H1 (cell line): ENCODE data around the gene CASS4. TPM values are rescaled to one million over a fixed set of nuclear protein-coding genes. Genes with fewer than 3 reads are reported as not detected.

Source experiments
- CTCF ChIA-PET: fragments of 300-600 bp; sonication (Branson Sonifier 250); formaldehyde crosslinking; loops from one replicate; lab custom pipeline; 2021; ENCODE audit not compliant: partially characterized antibody; lab: Charles Lee
- POLR2A ChIA-PET: fragments of 300-600 bp; sonication (Branson Sonifier 250); formaldehyde crosslinking; loops from one replicate; lab custom pipeline; 2021; ENCODE audit warnings: inconsistent platforms; ENCODE audit not compliant: partially characterized antibody; lab: Charles Lee
- DNase-seq, 2 experiments: peaks; one replicate each; pipeline versions ENCODE4 v3.0.0 to v3.0.0-alpha.2; 2010 to 2022; ENCODE audit warnings: low spot score in 2 of 2, low read depth in 1 of 2, mixed read lengths in 1 of 2
- FAIRE-seq: peaks from 2 replicates; lab custom pipeline; 2011; peaks lifted over from hg19 to GRCh38; lab: Jason Lieb, UNC
- H2AFZ ChIP-seq: 2 replicates; pipeline ENCODE4 v1.8.1; 2012; ENCODE audit warnings: low read length, inconsistent platforms
- H2AK5ac ChIP-seq: 2 replicates; pipeline ENCODE4 v1.6.1; 2013; ENCODE audit warnings: low read depth, low read length
- H2BK120ac ChIP-seq: replicated peaks from 2 replicates; pipeline ENCODE3; 2013; ENCODE audit warnings: low read depth, low read length, inconsistent platforms
- H2BK12ac ChIP-seq: 2 replicates; pipeline ENCODE4 v1.6.1; 2013; ENCODE audit warnings: low read depth, low read length
- H2BK15ac ChIP-seq: 2 replicates; pipeline ENCODE4 v1.6.1; 2013; ENCODE audit warnings: low read length
- H2BK20ac ChIP-seq: 2 replicates; pipeline ENCODE4 v1.6.1; 2013; ENCODE audit warnings: low read length
- H2BK5ac ChIP-seq: 2 replicates; pipeline ENCODE4 v1.6.1; 2013; ENCODE audit warnings: low read depth, low read length
- H3K14ac ChIP-seq: 2 replicates; pipeline ENCODE4 v1.6.1; 2013; ENCODE audit warnings: inconsistent platforms; ENCODE audit not compliant: insufficient read length
- H3K18ac ChIP-seq: 2 replicates; pipeline ENCODE4 v1.6.1; 2013; ENCODE audit warnings: low read length; ENCODE audit errors: extremely low read depth
- H3K23ac ChIP-seq: 2 replicates; pipeline ENCODE4 v1.6.1; 2013; ENCODE audit warnings: inconsistent platforms; ENCODE audit not compliant: insufficient read length
- H3K23me2 ChIP-seq: 2 replicates; pipeline ENCODE4 v1.6.1; 2013; ENCODE audit warnings: low read depth, low read length
- H3K27ac ChIP-seq: 2 replicates; pipeline ENCODE4 v1.6.1; 2011; ENCODE audit warnings: low read depth, low read length, inconsistent platforms
- H3K27me3 ChIP-seq, 4 experiments: replicated peaks in 1 of 4; 1 replicate in 1 of 4; 2 replicates in 3 of 4; pipeline versions ENCODE4 v1.6.1 to v1.8.1; 2011 to 2013; ENCODE audit warnings: low read length in 3 of 4, mild to moderate bottlenecking in 3 of 4, inconsistent platforms in 2 of 4, mixed read lengths in 2 of 4, moderate library complexity in 1 of 4; ENCODE audit not compliant: control insufficient read depth in 3 of 4, insufficient read depth in 3 of 4; ENCODE audit errors: extremely low read depth in 1 of 4
- H3K36me3 ChIP-seq, 4 experiments: 2 replicates each; pipeline versions ENCODE4 v1.6.1 to v1.8.1; 2011 to 2013; ENCODE audit warnings: mild to moderate bottlenecking in 4 of 4, low read length in 3 of 4, moderate library complexity in 2 of 4, control low read depth in 1 of 4, inconsistent platforms in 1 of 4; ENCODE audit not compliant: insufficient read depth in 4 of 4, control insufficient read depth in 2 of 4
- H3K4ac ChIP-seq: replicated peaks from 2 replicates; pipeline ENCODE3; 2013; ENCODE audit warnings: low read length, low read depth, mixed read lengths, inconsistent platforms; ENCODE audit not compliant: insufficient read length
- H3K4me1 ChIP-seq, 4 experiments: replicated peaks in 1 of 4; 1 replicate in 1 of 4; 2 replicates in 3 of 4; pipeline versions ENCODE4 v1.6.1 to v1.8.1; 2011 to 2013; ENCODE audit warnings: low read length in 3 of 4, inconsistent platforms in 2 of 4, mixed read lengths in 1 of 4; ENCODE audit not compliant: insufficient read depth in 4 of 4, control insufficient read depth in 3 of 4
- H3K4me2 ChIP-seq, 2 experiments: 2 replicates each; pipeline versions ENCODE4 v1.6.1 to v1.8.1; 2011 to 2013; ENCODE audit warnings: low read depth in 2 of 2, low read length in 2 of 2, control low read depth in 1 of 2, inconsistent platforms in 1 of 2, mild to moderate bottlenecking in 1 of 2; ENCODE audit not compliant: insufficient read depth in 1 of 2
- H3K4me3 ChIP-seq, 4 experiments: fragments of 200-600, 300-600 bp in 1 of 4; sonication (generic), shearing (Covaris generic), sonication (Bioruptor Twin) in 1 of 4; 2 replicates each; pipeline versions ENCODE4 v1.5.1 to v1.8.1; 2011 to 2016; ENCODE audit warnings: low read length in 4 of 4, low read depth in 3 of 4, control low read depth in 2 of 4, inconsistent platforms in 2 of 4, mild to moderate bottlenecking in 2 of 4, mixed read lengths in 1 of 4, moderate library complexity in 1 of 4; ENCODE audit not compliant: insufficient read depth in 2 of 4; ENCODE audit errors: extremely low read depth in 1 of 4
- H3K56ac ChIP-seq: replicated peaks from 2 replicates; pipeline ENCODE3; 2013; ENCODE audit warnings: low read depth, mild to moderate bottlenecking, mixed read lengths, low read length, inconsistent platforms; ENCODE audit not compliant: insufficient read length
- H3K79me1 ChIP-seq: 2 replicates; pipeline ENCODE4 v1.6.1; 2013; ENCODE audit warnings: low read depth, low read length, control low read depth
- H3K79me2 ChIP-seq, 2 experiments: 2 replicates each; pipeline versions ENCODE4 v1.6.1 to v1.8.1; 2012 to 2013; ENCODE audit warnings: low read length in 2 of 2, mild to moderate bottlenecking in 2 of 2, inconsistent platforms in 1 of 2; ENCODE audit not compliant: insufficient read depth in 2 of 2, control insufficient read depth in 1 of 2
- H3K9ac ChIP-seq, 4 experiments: replicated peaks in 1 of 4; 1 replicate in 1 of 4; 2 replicates in 3 of 4; pipeline versions ENCODE4 v1.6.1 to v1.8.1; 2011 to 2013; ENCODE audit warnings: low read depth in 3 of 4, low read length in 3 of 4, control low read depth in 2 of 4, mild to moderate bottlenecking in 2 of 4, moderate library complexity in 2 of 4, inconsistent platforms in 1 of 4; ENCODE audit errors: extremely low read depth in 1 of 4
- H3K9me3 ChIP-seq, 2 experiments: 2 replicates each; pipeline versions ENCODE4 v1.6.1 to v1.8.1; 2012 to 2013; ENCODE audit warnings: mild to moderate bottlenecking in 2 of 2, moderate library complexity in 2 of 2, control low read depth in 1 of 2, inconsistent platforms in 1 of 2, low read depth in 1 of 2, low read length in 1 of 2, mixed read lengths in 1 of 2; ENCODE audit not compliant: insufficient read depth in 2 of 2
- H4K20me1 ChIP-seq, 2 experiments: replicated peaks in 1 of 2; 2 replicates each; pipeline versions ENCODE3 to v1.8.1; 2011 to 2013; ENCODE audit warnings: inconsistent platforms in 2 of 2, low read length in 2 of 2, mild to moderate bottlenecking in 1 of 2; ENCODE audit not compliant: insufficient read depth in 2 of 2, control insufficient read depth in 1 of 2
- H4K5ac ChIP-seq: 2 replicates; pipeline ENCODE4 v1.6.1; 2013; ENCODE audit warnings: low read length, low read depth, mixed read lengths, inconsistent platforms; ENCODE audit not compliant: insufficient read length
- H4K8ac ChIP-seq: 2 replicates; pipeline ENCODE4 v1.8.0; 2013; ENCODE audit warnings: mild to moderate bottlenecking, moderate library complexity, low read length, inconsistent platforms; ENCODE audit not compliant: insufficient read depth; ENCODE audit errors: extremely low read depth
- H4K91ac ChIP-seq: replicated peaks from 2 replicates; pipeline ENCODE3; 2013; ENCODE audit warnings: low read length, mixed read lengths, inconsistent platforms; ENCODE audit not compliant: insufficient read length
- ASH2L ChIP-seq: fragments of 200-600, 300-600 bp; sonication (generic); IDR thresholded peaks from one replicate; pipeline ENCODE4 v1.7.1; 2017; ENCODE audit warnings: low read length
- BCL11A ChIP-seq, 2 experiments: IDR thresholded peaks; one replicate each; pipeline ENCODE4 v1.6.1; 2011; ENCODE audit warnings: low read depth in 2 of 2, low read length in 2 of 2, mild to moderate bottlenecking in 2 of 2
- KDM1A ChIP-seq: fragments of 200-600, 300-600 bp; sonication (generic); IDR thresholded peaks from 2 replicates; pipeline ENCODE4 v1.7.1; 2016; ENCODE audit warnings: mild to moderate bottlenecking, low read length, borderline replicate concordance
- KDM5A ChIP-seq: fragments of 200-600 bp; IDR thresholded peaks from 2 replicates; pipeline ENCODE4 v1.7.1; 2012; ENCODE audit warnings: mild to moderate bottlenecking, low read length, inconsistent platforms, mixed read lengths
- MAFK ChIP-seq: IDR thresholded peaks from 2 replicates; pipeline ENCODE4 v1.6.1; 2012; ENCODE audit warnings: low read depth, mild to moderate bottlenecking, improper control_type of control experiment, low read length
- POLR2AphosphoS5 ChIP-seq: IDR thresholded peaks from 2 replicates; pipeline ENCODE4 v1.6.1; 2011; ENCODE audit warnings: low read depth, low read length
- SIN3A ChIP-seq, 2 experiments: IDR thresholded peaks in 1 of 2; conservative IDR thresholded peaks in 1 of 2; 2 replicates each; pipeline ENCODE4 v1.6.1; 2011 to 2012; ENCODE audit warnings: low read length in 2 of 2, improper control_type of control experiment in 1 of 2, low read depth in 1 of 2, mild to moderate bottlenecking in 1 of 2
- SIRT6 ChIP-seq: IDR thresholded peaks from one replicate; pipeline ENCODE4 v1.7.1; 2012; ENCODE audit warnings: low read length, inconsistent platforms
- SP2 ChIP-seq: IDR thresholded peaks from 2 replicates; pipeline ENCODE4 v1.6.1; 2012; ENCODE audit warnings: mild to moderate bottlenecking, low read length, inconsistent platforms
- SUZ12 ChIP-seq: fragments of 200-600 bp; sonication (generic); IDR thresholded peaks from 2 replicates; pipeline ENCODE4 v1.6.1; 2012; ENCODE audit warnings: mild to moderate bottlenecking, inconsistent platforms, low read length, moderate library complexity, mixed read lengths
- TAF1 ChIP-seq: IDR thresholded peaks from 2 replicates; pipeline ENCODE4 v1.6.1; 2011; ENCODE audit warnings: mild to moderate bottlenecking, low read depth, low read length
- TAF7 ChIP-seq: optimal IDR thresholded peaks from 2 replicates; pipeline ENCODE3; 2011; ENCODE audit warnings: low read depth, mild to moderate bottlenecking, inconsistent platforms, low read length, moderate library complexity, borderline replicate concordance
- YY1 ChIP-seq: IDR thresholded peaks from 2 replicates; pipeline ENCODE4 v1.6.1; 2011; ENCODE audit warnings: low read depth, mild to moderate bottlenecking, low read length
- WGBS, 2 experiments: shearing (Covaris generic) in 1 of 2; methylation state at CpG; one replicate each; pipeline versions ENCODE4 v1.1.6 to v1.1.7; 2013 to 2015; ENCODE audit warnings: low lambda C conversion rate in 2 of 2, mixed read lengths in 2 of 2, inconsistent platforms in 1 of 2, low coverage in 1 of 2, missing lambda C conversion rate in 1 of 2; ENCODE audit not compliant: insufficient replicate concordance in 2 of 2, insufficient coverage in 1 of 2, insufficient read length in 1 of 2; ENCODE audit errors: extremely low coverage in 1 of 2, missing lambda C conversion rate in 1 of 2; 5-methylcytosine and 5-hydroxymethylcytosine counted together
- polyA plus RNA-seq, 7 experiments: library from polyadenylated mRNA; depleted of rRNA in 3 of 7; stranded (reverse) in 5 of 7; unstranded in 2 of 7; fragments of >200 nt in 5 of 7; fragments of 200-250 nt in 2 of 7; gene quantifications; 1 replicate in 5 of 7; 2 replicates in 1 of 7; 4 replicates in 1 of 7; pipeline versions ENCODE4 v1.2.1 to v1.2.3, GENCODE V29; 2011 to 2013; ENCODE audit warnings: missing spikeins in 2 of 7, mixed read lengths in 2 of 7
- total RNA-seq: library from RNA; stranded (reverse); fragmentation: NEBNext Ultra II Directional; extraction: Animal tissue kit (Norgen Biotek cat#: 25700); gene quantifications from 2 replicates; pipeline ENCODE4 v1.2.1, GENCODE V29; 2021
- TF ChIP-seq, protein P1 (sequence below): IDR thresholded peaks from 2 replicates; pipeline ENCODE4 v1.6.1; 2011; ENCODE audit warnings: low read depth, mild to moderate bottlenecking, low read length; ENCODE audit not compliant: insufficient read depth

The CASS4 gene
- total and polyA plus RNA-seq, 2 of the 8 experiments (the other 6 are each of a cell fraction or from before 2014, with no cell fraction given): not detected

DNA sequence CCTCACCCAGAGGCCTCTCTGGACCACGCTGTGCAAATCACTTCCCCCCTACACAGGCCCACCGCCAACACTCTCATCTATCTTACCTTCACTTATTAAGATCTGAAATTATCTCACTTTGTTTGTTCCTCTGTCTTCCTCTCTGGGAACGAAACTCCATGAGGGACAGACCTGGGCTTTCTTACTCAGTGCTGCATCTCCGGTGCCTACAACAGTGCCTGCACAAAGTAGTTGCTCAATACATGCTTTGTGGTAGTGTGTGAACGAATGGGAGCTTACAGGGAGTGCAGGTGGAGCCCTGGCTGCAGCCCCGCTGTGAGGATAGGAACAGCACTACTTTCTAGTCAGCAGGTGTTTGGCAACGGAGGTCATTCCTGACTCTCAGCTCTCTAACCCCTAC is 5.3 kb downstream of the CASS4 start:
- Histone ChIP-seq H3K23me2 (no peaks in the 10 kb centered on the region), H3K27me3 (no peaks in the 10 kb centered on the region; a peak in 1 of 7 replicates), H2AK5ac (no peak overlapping the region), H3K27ac (no peak overlapping the region), H2AFZ (no peak overlapping the region), H3K36me3 (no peaks in the 10 kb centered on the region; a peak in 1 of 8 replicates), H2BK120ac (no peak overlapping the region), H3K23ac (no peak overlapping the region), H2BK5ac (no peak overlapping the region), H3K14ac (no peak overlapping the region), H3K9ac (no peak overlapping the region), H2BK15ac (no peak overlapping the region), H4K8ac (no peak overlapping the region), H4K91ac (no peak overlapping the region), H4K20me1 (peaks cover 0 to 4% of the 10 kb centered on the region in 2 experiments), H3K79me1 (no peaks in the 10 kb centered on the region), H3K4me2 (no peak overlapping the region), H3K18ac (no peak overlapping the region), H2BK20ac (no peak overlapping the region), H2BK12ac (no peak overlapping the region), H3K56ac (no peak overlapping the region), H4K5ac (no peak overlapping the region), H3K4me3 (no peak overlapping the region), H3K9me3 (no peaks in the 10 kb centered on the region), H3K4me1 (peaks cover 0 to 2% (median 0%) of the 10 kb centered on the region in 4 experiments; a peak in 3 of 7 replicates), H3K4ac (no peak overlapping the region), H3K79me2 (no peaks in the 10 kb centered on the region)
- FAIRE-seq (no peak), DNase-seq (no peak)
- 89% methylated on average over 7 of the region's 7 CpGs; no CpG with 5 or more reads in 1 of the 2 experiments for WGBS, 2 experiments
- ChIA-PET CTCF (interaction anchor here (0.6 to 1.7 kb wide), 3 partner anchors 8 to 388 kb away, joined by 3 to 4 read pairs (median 4); no protein-coding TSS in a partner anchor), POLR2A (no interaction called here)
- TF ChIP-seq ASH2L: no peak
- no peak for TF ChIP-seq SIRT6
- TF ChIP-seq POLR2AphosphoS5: no peak
- TF ChIP-seq KDM5A: no peak
- no peak for TF ChIP-seq SUZ12
- TF ChIP-seq SIN3A (conservative IDR thresholded peaks at IDR 0.05 in 1 of 2, IDR thresholded peaks at IDR 0.05 in 1 of 2; ENCODE audit: low read depth in 1 of 2, low read length in 2 of 2): no peak
- TF ChIP-seq YY1: no peak
- no peak for TF ChIP-seq BCL11A (IDR thresholded peaks at IDR 0.05; ENCODE audit: low read depth in 2 of 2, low read length in 2 of 2)
- TF ChIP-seq, protein P1, sequence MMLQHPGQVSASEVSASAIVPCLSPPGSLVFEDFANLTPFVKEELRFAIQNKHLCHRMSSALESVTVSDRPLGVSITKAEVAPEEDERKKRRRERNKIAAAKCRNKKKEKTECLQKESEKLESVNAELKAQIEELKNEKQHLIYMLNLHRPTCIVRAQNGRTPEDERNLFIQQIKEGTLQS: no peak
- TF ChIP-seq MAFK: no peak
- no peak for TF ChIP-seq SP2
- TF ChIP-seq TAF1: no peak
- TF ChIP-seq KDM1A: no peak
- no peak for TF ChIP-seq TAF7
